Bronchial epithelial cell (primary cell): Measurements from ENCODE around the gene CORO6. TPM values are rescaled to one million over a fixed set of nuclear protein-coding genes. Genes with fewer than 3 reads are reported as not detected.
A peak's percentile ranks its signal among the peaks of the same experiment; 100 is the strongest.
"Not testable (repeated sequence)": the region's sequence is repeated elsewhere in the genome, so short reads cannot be mapped to it uniquely, and the experiment has no call there.

Experiments
- DNase-seq: peaks from one replicate; pipeline ENCODE4 v3.0.0-alpha.2; 2010; ENCODE audit warnings: low read depth
- FAIRE-seq: peaks from 2 replicates; lab custom pipeline; 2011; peaks lifted over from hg19 to GRCh38; lab: Jason Lieb, UNC
- H3K27me3 ChIP-seq: 2 replicates; pipeline ENCODE4 v1.5.1; 2011; ENCODE audit warnings: low read length; ENCODE audit not compliant: control insufficient read depth, insufficient read depth
- H3K36me3 ChIP-seq: 2 replicates; pipeline ENCODE4 v1.5.1; 2011; ENCODE audit warnings: low read length; ENCODE audit not compliant: control insufficient read depth, insufficient read depth
- H3K4me3 ChIP-seq: 2 replicates; pipeline ENCODE4 v1.5.1; 2011; ENCODE audit warnings: mild to moderate bottlenecking, low read depth, low read length, control low read depth
- total RNA-seq: library from RNA; depleted of rRNA; stranded (reverse); fragments of >200 nt; gene quantifications from 2 replicates; pipeline ENCODE4 v1.2.1, GENCODE V29; 2014
- TF ChIP-seq, protein P1 (sequence below): IDR thresholded peaks from 2 replicates; pipeline ENCODE4 v1.5.1; 2011; ENCODE audit warnings: mild to moderate bottlenecking, moderate library complexity, low read length, control low read depth, inconsistent platforms; ENCODE audit not compliant: insufficient read depth, severe bottlenecking

The CORO6 gene
- total RNA-seq, 1 donor from 2014 or later = 0.79 TPM

DNA sequence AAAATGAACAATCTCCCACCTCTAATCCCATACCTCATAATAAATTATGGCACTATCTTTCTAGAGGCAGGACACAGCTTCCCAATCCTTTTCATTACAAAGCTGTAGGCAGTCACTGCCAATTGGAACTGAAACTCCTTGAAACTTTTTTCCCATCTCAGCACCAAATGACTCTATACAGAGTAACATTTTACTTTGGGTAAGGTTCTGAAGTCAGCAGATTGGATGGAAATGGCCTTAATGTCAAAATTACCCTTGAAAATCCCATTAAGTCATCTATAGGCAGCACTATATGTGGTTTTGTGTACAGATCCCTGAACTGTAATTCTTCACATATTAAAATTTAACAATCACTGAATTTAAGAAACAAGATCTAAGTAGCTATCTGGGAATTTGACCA lies 30.3 kb upstream of the CORO6 start:
- Histone ChIP-seq H3K27me3 (no peaks in the 10 kb centered on the region), H3K4me3 (no peak overlapping the region), H3K36me3 (no peaks in the 10 kb centered on the region)
- no peak for FAIRE-seq
- DNase-seq = no peak
- TF ChIP-seq, protein P1, sequence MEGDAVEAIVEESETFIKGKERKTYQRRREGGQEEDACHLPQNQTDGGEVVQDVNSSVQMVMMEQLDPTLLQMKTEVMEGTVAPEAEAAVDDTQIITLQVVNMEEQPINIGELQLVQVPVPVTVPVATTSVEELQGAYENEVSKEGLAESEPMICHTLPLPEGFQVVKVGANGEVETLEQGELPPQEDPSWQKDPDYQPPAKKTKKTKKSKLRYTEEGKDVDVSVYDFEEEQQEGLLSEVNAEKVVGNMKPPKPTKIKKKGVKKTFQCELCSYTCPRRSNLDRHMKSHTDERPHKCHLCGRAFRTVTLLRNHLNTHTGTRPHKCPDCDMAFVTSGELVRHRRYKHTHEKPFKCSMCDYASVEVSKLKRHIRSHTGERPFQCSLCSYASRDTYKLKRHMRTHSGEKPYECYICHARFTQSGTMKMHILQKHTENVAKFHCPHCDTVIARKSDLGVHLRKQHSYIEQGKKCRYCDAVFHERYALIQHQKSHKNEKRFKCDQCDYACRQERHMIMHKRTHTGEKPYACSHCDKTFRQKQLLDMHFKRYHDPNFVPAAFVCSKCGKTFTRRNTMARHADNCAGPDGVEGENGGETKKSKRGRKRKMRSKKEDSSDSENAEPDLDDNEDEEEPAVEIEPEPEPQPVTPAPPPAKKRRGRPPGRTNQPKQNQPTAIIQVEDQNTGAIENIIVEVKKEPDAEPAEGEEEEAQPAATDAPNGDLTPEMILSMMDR = no peak

DNA sequence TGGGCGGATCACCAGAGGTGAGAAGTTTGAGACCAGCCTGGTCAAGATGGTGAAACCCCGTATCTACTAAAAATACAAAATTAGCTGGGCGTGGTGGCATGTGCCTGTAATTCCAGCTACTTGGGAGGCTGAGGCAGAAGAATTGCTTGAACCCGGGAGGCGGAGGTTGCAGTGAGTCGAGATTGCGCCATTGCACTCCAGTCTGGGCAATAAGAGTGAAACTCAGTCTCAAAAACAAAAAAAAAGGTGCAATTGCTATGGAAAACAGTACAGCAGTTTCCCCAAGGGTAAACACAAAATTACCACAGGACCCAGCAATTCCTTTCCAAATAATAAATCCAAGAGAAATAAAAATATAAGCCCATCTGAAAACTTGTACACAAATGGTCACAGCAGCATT lies 29.2 kb upstream of the CORO6 start:
- H3K4me3 ChIP-seq, DNase-seq, H3K27me3 ChIP-seq, FAIRE-seq, H3K36me3 ChIP-seq: not testable (repeated sequence)

DNA sequence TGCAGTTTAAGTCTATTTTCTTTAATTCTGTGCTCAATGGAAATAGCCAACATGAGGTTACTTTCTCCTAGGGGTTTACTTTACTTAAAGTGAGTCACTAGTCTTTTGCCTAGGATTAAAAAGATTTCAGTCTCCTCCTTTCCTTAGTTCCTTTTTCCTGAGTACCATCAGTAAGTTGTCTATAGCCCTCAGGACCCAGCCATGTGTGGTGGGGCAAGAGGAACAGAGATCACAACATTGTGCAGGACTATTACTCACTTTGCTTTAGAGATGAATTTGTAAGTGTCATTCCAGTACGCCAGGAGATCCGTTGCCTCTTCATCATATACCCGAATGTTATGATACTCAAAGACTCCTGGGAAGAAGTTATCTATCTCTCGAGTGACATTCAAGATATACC lies 27.7 kb upstream of the CORO6 start:
- no peak for FAIRE-seq

DNA sequence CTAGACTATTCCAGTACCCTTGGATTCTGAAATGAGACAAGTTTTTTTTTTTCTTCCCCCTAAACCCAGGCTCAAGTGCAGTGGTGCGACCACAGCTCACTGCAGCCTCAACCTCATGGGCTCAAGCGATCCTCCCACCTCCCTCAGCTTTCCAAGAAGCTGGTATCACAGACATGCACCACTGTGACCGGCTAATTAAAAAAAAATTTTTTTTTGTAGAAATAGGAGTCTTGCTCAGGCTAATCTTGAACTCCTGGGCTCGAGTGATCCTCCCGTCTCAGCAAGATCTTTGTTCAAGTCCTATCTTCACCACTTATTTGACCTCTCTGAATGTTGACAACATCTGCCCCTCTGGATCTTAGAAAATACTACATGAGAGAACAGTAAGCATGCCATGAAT lies 26.6 kb upstream of the CORO6 start:
- no peaks in the 10 kb centered on the region for H3K36me3 ChIP-seq
- H3K27me3 ChIP-seq = no peaks in the 10 kb centered on the region
- DNase-seq (no peak), FAIRE-seq (no peak)
- TF ChIP-seq, protein P1 = no peak
- H3K4me3 ChIP-seq = no peak overlapping the region

More for the DNA sequence above, 27.7 kb upstream of the CORO6 start:
- no peaks in the 10 kb centered on the region for H3K27me3 ChIP-seq
- no peak for DNase-seq
- no peak overlapping the region for H3K4me3 ChIP-seq
- no peaks in the 10 kb centered on the region for H3K36me3 ChIP-seq
- TF ChIP-seq, protein P1 = no peak

DNA sequence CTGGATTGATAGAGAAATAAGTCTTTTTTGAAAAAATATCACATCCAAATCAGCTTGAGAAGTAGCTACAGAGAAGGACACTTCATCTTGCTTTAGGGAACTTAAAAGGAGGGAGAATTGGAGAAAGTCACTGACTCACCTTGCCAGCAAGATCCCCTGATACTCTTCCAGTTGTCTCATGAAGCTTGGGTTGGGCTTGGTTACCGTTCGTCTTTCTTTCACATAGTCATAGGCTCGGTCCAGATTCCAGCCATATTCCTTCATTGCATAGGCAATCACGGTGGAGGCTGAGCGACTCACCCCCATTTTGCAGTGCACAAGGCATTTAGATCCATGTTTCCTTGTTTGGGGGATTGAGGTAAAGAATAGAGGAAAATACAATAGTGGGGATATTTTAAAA lies 25.3 kb upstream of the CORO6 start:
- DNase-seq (no peak), FAIRE-seq (no peak)
- TF ChIP-seq, protein P1 = no peak
- H3K27me3 ChIP-seq = no peaks in the 10 kb centered on the region
- no peaks in the 10 kb centered on the region for H3K36me3 ChIP-seq
- no peak overlapping the region for H3K4me3 ChIP-seq

DNA sequence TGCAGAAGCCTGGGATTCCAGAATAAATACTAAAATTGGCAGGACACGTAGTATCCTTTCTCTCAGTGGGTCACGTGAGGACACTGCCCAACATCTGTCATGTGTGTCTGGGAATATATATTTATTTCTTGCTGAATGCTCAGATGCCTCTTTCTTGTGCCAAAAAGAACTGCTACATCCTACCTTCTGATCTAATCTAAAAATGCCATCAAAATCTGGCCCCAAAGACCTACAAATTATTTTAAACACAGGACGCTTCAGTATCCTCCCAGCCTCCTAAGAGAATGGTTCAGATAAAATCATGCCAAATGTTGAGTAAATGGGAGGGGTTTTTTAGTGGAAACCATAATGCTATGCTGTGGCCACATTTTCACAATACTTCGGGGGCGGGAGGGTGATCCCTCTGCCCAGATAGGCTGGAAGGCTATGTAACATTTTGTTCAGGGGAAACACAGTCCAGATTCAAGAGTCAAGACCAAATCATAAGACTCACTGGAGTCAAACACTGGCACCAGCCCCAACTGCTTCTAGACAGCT lies 22.9 kb upstream of the CORO6 start:
- Histone ChIP-seq H3K4me3 (no peak overlapping the region), H3K36me3 (no peaks in the 10 kb centered on the region), H3K27me3 (no peaks in the 10 kb centered on the region)
- TF ChIP-seq, protein P1 = no peak
- DNase-seq (peak; percentile 17), FAIRE-seq (no peak)
